K562 (cell line): ENCODE data around the gene SKIC8. TPM values are rescaled to one million over a fixed set of nuclear protein-coding genes. Genes with fewer than 3 reads are reported as not detected.
A peak's percentile ranks its signal among the peaks of the same experiment; 100 is the strongest.

Experiments
- FOXJ2 ChIP-seq: fragments of 200-800 bp; sonication (Bioruptor generic); IDR thresholded peaks from 2 replicates; pipeline ENCODE4 v1.6.1; 2016; ENCODE audit warnings: missing genetic modification characterization, missing compliant biosample characterization
- HMGN3 ChIP-seq: IDR thresholded peaks from 2 replicates; pipeline ENCODE4 v1.6.1; 2011; ENCODE audit warnings: borderline replicate concordance, low read depth, mild to moderate bottlenecking, mixed read lengths, low read length; ENCODE audit not compliant: insufficient read length; ENCODE audit errors: extremely low read depth
- HMGXB4 ChIP-seq: sonication (generic); formaldehyde crosslinking; IDR thresholded peaks from 2 replicates; pipeline ENCODE4 v1.8.1; 2023; ENCODE audit warnings: mild to moderate bottlenecking, missing genetic modification reagents
- MCM2 ChIP-seq: fragments of 450-650 bp; IDR thresholded peaks from 2 replicates; pipeline ENCODE4 v1.6.1; 2017; ENCODE audit warnings: low read depth, mild to moderate bottlenecking
- MEF2A ChIP-seq: IDR thresholded peaks from 2 replicates; pipeline ENCODE4 v1.6.1; 2011; ENCODE audit warnings: low read depth, mild to moderate bottlenecking, low read length, moderate library complexity; ENCODE audit not compliant: control insufficient read depth
- NCOA1 ChIP-seq: fragments of 450-650 bp; IDR thresholded peaks from 2 replicates; pipeline ENCODE4 v1.6.1; 2016; ENCODE audit warnings: low read depth
- NCOA2 ChIP-seq, 2 experiments: fragments of 450-650 bp; IDR thresholded peaks; 2 replicates each; pipeline ENCODE4 v1.6.1; 2018; ENCODE audit warnings: mild to moderate bottlenecking in 2 of 2, moderate library complexity in 1 of 2; ENCODE audit not compliant: partially characterized antibody in 2 of 2
- NR2F6 ChIP-seq: fragments of 450-650 bp; formaldehyde crosslinking; IDR thresholded peaks from 2 replicates; pipeline ENCODE4 v1.4.0; 2020; ENCODE audit warnings: mild to moderate bottlenecking
- PTBP1 ChIP-seq: fragments of 200-400 bp; formaldehyde crosslinking; IDR thresholded peaks from 2 replicates; pipeline ENCODE4 v1.6.1; 2017; ENCODE audit warnings: low read depth, low read length
- RBM34 ChIP-seq: fragments of 200-400 bp; formaldehyde crosslinking; IDR thresholded peaks from 2 replicates; pipeline ENCODE4 v1.6.1; 2018; ENCODE audit warnings: low read length, borderline replicate concordance; ENCODE audit not compliant: insufficient read depth
- THAP12 ChIP-seq: fragments of 250-450 bp; sonication (Bioruptor Pico); IDR thresholded peaks from 2 replicates; pipeline ENCODE4 v1.9.0; 2021; ENCODE audit warnings: mild to moderate bottlenecking, inconsistent platforms
- ZBTB11 ChIP-seq, 3 experiments: fragments of 200-800 bp in 1 of 3; fragments of 250-450 bp in 1 of 3; fragments of 450-650 bp in 1 of 3; sonication (Bioruptor Pico) in 1 of 3; sonication (Bioruptor generic) in 1 of 3; formaldehyde crosslinking in 1 of 3; IDR thresholded peaks; 2 replicates each; pipeline versions ENCODE4 v1.6.1 to v1.8.0; 2016 to 2022; ENCODE audit warnings: mild to moderate bottlenecking in 2 of 3, missing genetic modification characterization in 2 of 3, missing compliant biosample characterization in 1 of 3, moderate library complexity in 1 of 3
- ZNF232 ChIP-seq: sonication (generic); formaldehyde crosslinking; IDR thresholded peaks from 2 replicates; pipeline ENCODE4 v1.8.0; 2022; ENCODE audit warnings: mild to moderate bottlenecking, missing genetic modification reagents
- ZNF655 ChIP-seq: fragments of 250-450 bp; sonication (Bioruptor Pico); IDR thresholded peaks from 2 replicates; pipeline ENCODE4 v1.5.0; 2021
- polyA plus RNA-seq, 8 experiments: library from polyadenylated mRNA; depleted of rRNA in 4 of 8; stranded (reverse) in 5 of 8; unstranded in 3 of 8; fragments of >200 nt; fragmentation: Nextera tagmentation in 2 of 8; fragmentation: Illumina TruSeq in 1 of 8; extraction: Ambion mirVana in 2 of 8; extraction: Trizol in 1 of 8; gene quantifications; 2 replicates each; pipeline versions ENCODE4 v1.2.1 to v1.2.3, GENCODE V29; 2011 to 2014; ENCODE audit warnings: inconsistent platforms in 1 of 8, missing spikeins in 1 of 8
- total RNA-seq, 7 experiments: library from RNA; depleted of rRNA in 6 of 7; stranded (reverse); fragments of >200 nt in 6 of 7; fragmentation: Illumina TruSeq in 2 of 7; extraction: Trizol in 2 of 7; gene quantifications; 2 replicates each; pipeline versions ENCODE4 v1.2.1 to v1.2.3, GENCODE V29; 2011 to 2021; ENCODE audit warnings: low replicate concordance in 1 of 7

Gene SKIC8
- total and polyA plus RNA-seq, 9 of the 15 experiments (the other 6 are each of a cell fraction or from before 2014, with no cell fraction given), result 79.5 to 389 (median 146) TPM

GRCh38 chr15:78299101-78299930 lies at the start of gene SKIC8 (continued):
- TF ChIP-seq MEF2A (no peak), ZNF232 (CRISPR knock-in tag) (no peak), HMGN3 (peak; percentile 94), RBM34 (no peak), NCOA2 (IDR thresholded peaks at IDR 0.05; ENCODE audit: partially characterized antibody in 2 of 2) (no peak), ZBTB11 (CRISPR knock-in tag; IDR thresholded peaks at IDR 0.05) (peak in 1 of 3 experiments; percentile 90; a peak in 2 of 6 replicates), THAP12 (CRISPR knock-in tag) (peak; percentile 45; the same call in 1 of the 2 replicates), FOXJ2 (tag) (no peak), NCOA1 (no peak), ZNF655 (no peak), PTBP1 (no peak), NR2F6 (CRISPR knock-in tag) (no peak), MCM2 (no peak), HMGXB4 (CRISPR knock-in tag) (peak; percentile 33; the same call in 1 of the 2 replicates)
